WTC11 (cell line): ENCODE data around the gene USF3. TPM values are rescaled to one million over a fixed set of nuclear protein-coding genes. Genes with fewer than 3 reads are reported as not detected.
A peak's percentile ranks its signal among the peaks of the same experiment; 100 is the strongest.

Experiments
- ATAC-seq: fragments of 200-7000 bp; cut with Tn5 transposase; 2 replicates; pipeline ENCODE4 v1.10.0; 2021; ENCODE audit warnings: mild to moderate bottlenecking, moderate library complexity
- CTCF ChIA-PET: fragments of 300-600 bp; sonication (Branson Sonifier 250); formaldehyde crosslinking; loops from one replicate; lab custom pipeline; 2021; ENCODE audit warnings: antibody characterized with exemption; lab: Charles Lee
- POLR2A ChIA-PET: fragments of 350-600 bp; sonication (Branson Sonifier 250); formaldehyde crosslinking; loops from one replicate; lab custom pipeline; 2021; ENCODE audit warnings: antibody characterized with exemption; lab: Charles Lee
- DNase-seq: peaks from one replicate; pipeline ENCODE4 v3.0.0; 2021; ENCODE audit warnings: low spot score
- H3K27ac Mint-ChIP-seq: 2 replicates; pipeline ENCODE4 v1.8.0; 2021; ENCODE audit warnings: mixed read lengths
- H3K27me3 Mint-ChIP-seq: 2 replicates; pipeline ENCODE4 v1.8.0; 2021; ENCODE audit warnings: low read depth, mild to moderate bottlenecking, moderate library complexity, mixed read lengths
- H3K36me3 Mint-ChIP-seq: 2 replicates; pipeline ENCODE4 v1.8.0; 2021; ENCODE audit warnings: mixed read lengths
- H3K4me1 Mint-ChIP-seq: 2 replicates; pipeline ENCODE4 v1.8.0; 2022; ENCODE audit warnings: mixed read lengths
- H3K4me3 Mint-ChIP-seq: 2 replicates; pipeline ENCODE4 v1.8.0; 2021; ENCODE audit warnings: mild to moderate bottlenecking, moderate library complexity, mixed read lengths
- H3K9me3 Mint-ChIP-seq: 2 replicates; pipeline ENCODE4 v1.8.0; 2021; ENCODE audit warnings: mixed read lengths
- ATF3 ChIP-seq: sonication (generic); formaldehyde crosslinking; conservative IDR thresholded peaks from 2 replicates; pipeline ENCODE4 v1.8.1; 2022; ENCODE audit warnings: mild to moderate bottlenecking, missing genetic modification reagents
- CBFB ChIP-seq: sonication (generic); formaldehyde crosslinking; IDR thresholded peaks from 2 replicates; pipeline ENCODE4 v1.8.1; 2022; ENCODE audit warnings: mild to moderate bottlenecking, low read depth, missing genetic modification reagents
- E2F4 ChIP-seq: sonication (generic); formaldehyde crosslinking; IDR thresholded peaks from 2 replicates; pipeline ENCODE4 v1.8.1; 2022; ENCODE audit warnings: low read depth, mild to moderate bottlenecking, moderate library complexity, missing genetic modification reagents, borderline replicate concordance
- ETV6 ChIP-seq: sonication (generic); formaldehyde crosslinking; IDR thresholded peaks from 2 replicates; pipeline ENCODE4 v1.8.1; 2022; ENCODE audit warnings: mild to moderate bottlenecking, missing genetic modification reagents
- FOXJ3 ChIP-seq: sonication (generic); formaldehyde crosslinking; IDR thresholded peaks from 2 replicates; pipeline ENCODE4 v1.9.0; 2021; ENCODE audit warnings: missing genetic modification reagents, mild to moderate bottlenecking, borderline replicate concordance
- HMGA2 ChIP-seq: fragments of 250-450 bp; sonication (Bioruptor Pico); IDR thresholded peaks from 2 replicates; pipeline ENCODE4 v1.4.0; 2021; ENCODE audit warnings: mild to moderate bottlenecking, moderate library complexity
- JUN ChIP-seq: sonication (generic); formaldehyde crosslinking; IDR thresholded peaks from 2 replicates; pipeline ENCODE4 v1.8.0; 2023; ENCODE audit warnings: mild to moderate bottlenecking, missing genetic modification reagents
- KAT7 ChIP-seq: sonication (generic); formaldehyde crosslinking; IDR thresholded peaks from 2 replicates; pipeline ENCODE4 v1.8.1; 2023; ENCODE audit warnings: missing genetic modification reagents, mild to moderate bottlenecking, borderline replicate concordance
- MLX ChIP-seq: sonication (generic); formaldehyde crosslinking; IDR thresholded peaks from 2 replicates; pipeline ENCODE4 v1.8.1; 2023; ENCODE audit warnings: mild to moderate bottlenecking, missing genetic modification reagents, moderate library complexity
- MYBL2 ChIP-seq: sonication (generic); formaldehyde crosslinking; IDR thresholded peaks from 2 replicates; pipeline ENCODE4 v1.8.1; 2023; ENCODE audit warnings: mild to moderate bottlenecking, moderate library complexity, missing genetic modification reagents
- NFATC4 ChIP-seq: fragments of 250-450 bp; sonication (Bioruptor Pico); IDR thresholded peaks from 2 replicates; pipeline ENCODE4 v1.9.0; 2021; ENCODE audit warnings: mild to moderate bottlenecking
- NR1H2 ChIP-seq: sonication (generic); formaldehyde crosslinking; IDR thresholded peaks from 2 replicates; pipeline ENCODE4 v1.9.0; 2021; ENCODE audit warnings: mild to moderate bottlenecking, moderate library complexity, missing genetic modification reagents
- PRRX2 ChIP-seq: fragments of 250-450 bp; sonication (Bioruptor Pico); IDR thresholded peaks from 2 replicates; pipeline ENCODE4 v1.8.0; 2021; ENCODE audit warnings: mild to moderate bottlenecking
- SMAD4 ChIP-seq: sonication (generic); formaldehyde crosslinking; IDR thresholded peaks from 2 replicates; pipeline ENCODE4 v1.8.0; 2022; ENCODE audit warnings: mild to moderate bottlenecking, missing genetic modification reagents
- TEAD4 ChIP-seq: sonication (generic); formaldehyde crosslinking; IDR thresholded peaks from 2 replicates; pipeline ENCODE4 v1.8.0; 2022; ENCODE audit warnings: mild to moderate bottlenecking, missing genetic modification reagents
- ZBTB43 ChIP-seq: sonication (generic); formaldehyde crosslinking; IDR thresholded peaks from 2 replicates; pipeline ENCODE4 v1.8.1; 2023; ENCODE audit warnings: mild to moderate bottlenecking, missing genetic modification reagents
- ZNF317 ChIP-seq: sonication (generic); formaldehyde crosslinking; IDR thresholded peaks from 2 replicates; pipeline ENCODE4 v1.8.1; 2023; ENCODE audit warnings: low read depth, mild to moderate bottlenecking, moderate library complexity, missing genetic modification reagents, borderline replicate concordance
- ZNF416 ChIP-seq: fragments of 250-450 bp; sonication (Bioruptor Pico); IDR thresholded peaks from 2 replicates; pipeline ENCODE4 v1.9.0; 2021; ENCODE audit warnings: mild to moderate bottlenecking, inconsistent platforms
- total RNA-seq: library from RNA; stranded (reverse); gene quantifications from 3 replicates; pipeline ENCODE4 v1.2.3, GENCODE V29; 2021
- TF ChIP-seq, protein P1 (sequence below): sonication (generic); formaldehyde crosslinking; IDR thresholded peaks from 2 replicates; pipeline ENCODE4 v1.8.0; 2023; ENCODE audit warnings: missing genetic modification reagents
- TF ChIP-seq, protein P2 (sequence below): fragments of 250-450 bp; sonication (Bioruptor Pico); IDR thresholded peaks from 2 replicates; pipeline ENCODE4 v1.8.0; 2021; ENCODE audit warnings: mild to moderate bottlenecking

Gene USF3
- total RNA-seq, 1 experiment from 2014 or later, result 16.4 TPM

DNA sequence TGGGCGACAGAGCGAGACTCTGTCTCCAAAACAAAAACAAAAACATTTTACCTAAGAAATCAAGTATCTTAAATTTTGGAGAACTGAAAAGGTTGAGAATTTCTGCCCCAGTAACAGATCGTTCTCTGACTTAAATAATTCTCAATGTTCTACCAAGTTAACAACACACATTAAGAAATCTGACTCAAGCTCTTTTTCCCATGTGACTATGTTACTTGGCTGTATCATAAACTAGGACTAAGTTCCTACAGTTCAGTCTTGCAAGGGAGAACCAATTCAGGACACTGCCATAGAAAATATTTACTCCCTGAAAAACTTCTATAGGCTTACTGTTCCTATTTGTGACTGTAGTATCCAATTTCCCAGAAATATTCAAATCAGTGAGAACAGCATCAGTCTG lies 20.9 kb upstream of the USF3 start:
- H3K4me3 Mint-ChIP-seq, result no peak overlapping the region
- TF ChIP-seq TEAD4 (CRISPR knock-in tag) (no peak), CBFB (CRISPR knock-in tag) (no peak), HMGA2 (CRISPR knock-in tag) (no peak), PRRX2 (CRISPR knock-in tag) (no peak), SMAD4 (no peak), ETV6 (CRISPR knock-in tag) (no peak), ZNF317 (no peak), MYBL2 (no peak), NFATC4 (CRISPR knock-in tag) (no peak), ZBTB43 (CRISPR knock-in tag) (no peak), E2F4 (no peak)
- TF ChIP-seq, protein P1, sequence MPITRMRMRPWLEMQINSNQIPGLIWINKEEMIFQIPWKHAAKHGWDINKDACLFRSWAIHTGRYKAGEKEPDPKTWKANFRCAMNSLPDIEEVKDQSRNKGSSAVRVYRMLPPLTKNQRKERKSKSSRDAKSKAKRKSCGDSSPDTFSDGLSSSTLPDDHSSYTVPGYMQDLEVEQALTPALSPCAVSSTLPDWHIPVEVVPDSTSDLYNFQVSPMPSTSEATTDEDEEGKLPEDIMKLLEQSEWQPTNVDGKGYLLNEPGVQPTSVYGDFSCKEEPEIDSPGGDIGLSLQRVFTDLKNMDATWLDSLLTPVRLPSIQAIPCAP (CRISPR knock-in tag), result no peak
- TF ChIP-seq, protein P2, sequence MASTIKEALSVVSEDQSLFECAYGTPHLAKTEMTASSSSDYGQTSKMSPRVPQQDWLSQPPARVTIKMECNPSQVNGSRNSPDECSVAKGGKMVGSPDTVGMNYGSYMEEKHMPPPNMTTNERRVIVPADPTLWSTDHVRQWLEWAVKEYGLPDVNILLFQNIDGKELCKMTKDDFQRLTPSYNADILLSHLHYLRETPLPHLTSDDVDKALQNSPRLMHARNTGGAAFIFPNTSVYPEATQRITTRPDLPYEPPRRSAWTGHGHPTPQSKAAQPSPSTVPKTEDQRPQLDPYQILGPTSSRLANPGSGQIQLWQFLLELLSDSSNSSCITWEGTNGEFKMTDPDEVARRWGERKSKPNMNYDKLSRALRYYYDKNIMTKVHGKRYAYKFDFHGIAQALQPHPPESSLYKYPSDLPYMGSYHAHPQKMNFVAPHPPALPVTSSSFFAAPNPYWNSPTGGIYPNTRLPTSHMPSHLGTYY, result no peak
- H3K9me3 Mint-ChIP-seq, result no peaks in the 10 kb centered on the region
- DNase-seq (no peak), ATAC-seq (no peak)
- no peak overlapping the region; the same call in 1 of the 2 replicates for H3K27ac Mint-ChIP-seq
- H3K36me3 Mint-ChIP-seq, result peaks cover 37% of the 10 kb centered on the region
- CTCF ChIA-PET, result no interaction called here
- no peaks in the 10 kb centered on the region for H3K27me3 Mint-ChIP-seq
- no peaks in the 10 kb centered on the region for H3K4me1 Mint-ChIP-seq
- POLR2A ChIA-PET, result no interaction called here

- CTCF ChIA-PET, result no interaction called here
- H3K27ac Mint-ChIP-seq, result peak overlapping the region; percentile 10; the same call in 1 of the 2 replicates
Measured at GRCh38 chr3:113714702-113715101, 18.3 kb upstream of the USF3 start.

DNA sequence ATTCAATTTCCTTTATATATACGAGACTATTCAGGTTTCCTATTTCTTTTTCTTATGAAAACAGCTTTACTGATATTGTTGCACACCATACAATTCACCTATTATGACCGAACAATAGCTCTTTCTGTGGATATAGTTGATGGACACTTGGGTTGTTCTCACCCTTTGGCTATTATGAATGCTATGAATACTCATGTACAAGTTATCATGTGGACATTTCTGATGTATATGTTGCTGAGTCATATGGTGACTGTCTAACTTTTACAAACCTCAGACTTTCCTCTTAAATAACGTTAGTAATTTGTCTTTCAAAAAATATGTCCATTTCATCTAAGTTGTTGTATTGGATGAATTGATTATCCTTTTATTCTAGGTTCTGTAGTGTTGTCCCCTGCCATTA lies 15.7 kb upstream of the USF3 start:
- no peak overlapping the region for H3K4me3 Mint-ChIP-seq
- no peaks in the 10 kb centered on the region for H3K4me1 Mint-ChIP-seq
- H3K9me3 Mint-ChIP-seq, result 0 out of 2 replicates have a peak, but pooled peaks cover under 1% of the 10 kb centered on the region
- ChIA-PET POLR2A (interaction anchor here (0.6 to 0.7 kb wide), 3 partner anchors 16 to 932 kb away, joined by 4 to 5 read pairs (median 4); no protein-coding TSS in a partner anchor), CTCF (interaction anchor here (1.7 kb wide), 1 partner anchor 24 kb away, joined by 4 read pairs; no protein-coding TSS in a partner anchor)
- ATAC-seq, result no peak
- H3K27ac Mint-ChIP-seq, result no peak overlapping the region
- no peaks in the 10 kb centered on the region for H3K36me3 Mint-ChIP-seq
- DNase-seq, result no peak
- TF ChIP-seq SMAD4, result no peak
- TF ChIP-seq CBFB (CRISPR knock-in tag), result no peak
- no peak for TF ChIP-seq ATF3 (CRISPR knock-in tag)
- TF ChIP-seq TEAD4 (CRISPR knock-in tag), result no peak
- no peak for TF ChIP-seq MYBL2
- no peak for TF ChIP-seq NR1H2 (CRISPR knock-in tag)
- TF ChIP-seq KAT7 (CRISPR knock-in tag), result no peak
- no peak for TF ChIP-seq JUN
- TF ChIP-seq HMGA2 (CRISPR knock-in tag), result no peak
- no peak for TF ChIP-seq ZNF416 (CRISPR knock-in tag)
- no peak for TF ChIP-seq MLX (CRISPR knock-in tag)
- TF ChIP-seq FOXJ3, result no peak
- no peaks in the 10 kb centered on the region for H3K27me3 Mint-ChIP-seq

More at GRCh38 chr3:113714702-113715101, 18.3 kb upstream of the USF3 start:
- Mint-ChIP-seq H3K4me3 (no peak overlapping the region), H3K27me3 (no peaks in the 10 kb centered on the region), H3K36me3 (peaks cover 11% of the 10 kb centered on the region), H3K4me1 (no peaks in the 10 kb centered on the region), H3K9me3 (no peaks in the 10 kb centered on the region)
- ATAC-seq (no peak), DNase-seq (no peak)
- no peak for TF ChIP-seq ZNF317
- TF ChIP-seq, protein P2, result no peak
- POLR2A ChIA-PET, result no interaction called here
